IPS-18a (cell line): Measurements from ENCODE around the gene FSTL4.

Source experiments
- H3K27ac ChIP-seq: one replicate; pipeline ENCODE4 v1.5.1; 2013; ENCODE audit warnings: low read length
- H3K27me3 ChIP-seq: one replicate; pipeline ENCODE4 v1.6.1; 2013; ENCODE audit warnings: mild to moderate bottlenecking, low read length; ENCODE audit not compliant: control insufficient read depth, insufficient read depth
- H3K36me3 ChIP-seq: one replicate; pipeline ENCODE4 v1.6.1; 2013; ENCODE audit warnings: low read depth, low read length; ENCODE audit not compliant: control insufficient read depth
- H3K4me1 ChIP-seq: one replicate; pipeline ENCODE4 v1.6.1; 2013; ENCODE audit warnings: low read depth, low read length; ENCODE audit not compliant: control insufficient read depth
- H3K4me3 ChIP-seq: one replicate; pipeline ENCODE4 v1.5.1; 2013; ENCODE audit warnings: low read length
- H3K9ac ChIP-seq: one replicate; pipeline ENCODE4 v1.6.1; 2013; ENCODE audit warnings: mild to moderate bottlenecking, low read length, moderate library complexity
- H3K9me3 ChIP-seq: one replicate; pipeline ENCODE4 v1.6.1; 2013; ENCODE audit warnings: low read depth, low read length; ENCODE audit not compliant: control insufficient read depth

FSTL4 gene

GRCh38 chr5:133639850-133640528, 27.6 kb upstream of the FSTL4 start:
- H3K9me3 ChIP-seq, result no peaks in the 10 kb centered on the region
- no peaks in the 10 kb centered on the region for H3K4me1 ChIP-seq
- no peak overlapping the region for H3K27ac ChIP-seq
- no peaks in the 10 kb centered on the region for H3K27me3 ChIP-seq
- no peak overlapping the region for H3K4me3 ChIP-seq
- H3K9ac ChIP-seq, result no peak overlapping the region
- no peaks in the 10 kb centered on the region for H3K36me3 ChIP-seq

GRCh38 chr5:133638436-133638835, 26.1 kb upstream of the FSTL4 start:
- H3K4me3 ChIP-seq, result no peak overlapping the region
- no peaks in the 10 kb centered on the region for H3K27me3 ChIP-seq
- no peaks in the 10 kb centered on the region for H3K36me3 ChIP-seq
- no peaks in the 10 kb centered on the region for H3K9me3 ChIP-seq
- no peak overlapping the region for H3K9ac ChIP-seq
- no peaks in the 10 kb centered on the region for H3K4me1 ChIP-seq
- H3K27ac ChIP-seq, result no peak overlapping the region

- Histone ChIP-seq H3K4me1 (no peaks in the 10 kb centered on the region), H3K4me3 (no peak overlapping the region), H3K27ac (no peak overlapping the region), H3K27me3 (no peaks in the 10 kb centered on the region), H3K9me3 (no peaks in the 10 kb centered on the region), H3K9ac (no peak overlapping the region), H3K36me3 (no peaks in the 10 kb centered on the region)
These were observed 24.9 kb upstream of the FSTL4 start for GRCh38 chr5:133637206-133637605.

- H3K36me3 ChIP-seq, result no peaks in the 10 kb centered on the region
- no peaks in the 10 kb centered on the region for H3K27me3 ChIP-seq
- H3K9ac ChIP-seq, result no peak overlapping the region
- H3K9me3 ChIP-seq, result no peaks in the 10 kb centered on the region
- H3K4me3 ChIP-seq, result no peak overlapping the region
- no peak overlapping the region for H3K27ac ChIP-seq
- no peaks in the 10 kb centered on the region for H3K4me1 ChIP-seq
These were observed 22.7 kb upstream of the FSTL4 start for GRCh38 chr5:133635051-133635450.

GRCh38 chr5:133627180-133627579, 14.8 kb upstream of the FSTL4 start:
- Histone ChIP-seq H3K27ac (no peak overlapping the region), H3K9ac (no peak overlapping the region), H3K4me1 (no peaks in the 10 kb centered on the region), H3K36me3 (no peaks in the 10 kb centered on the region), H3K9me3 (no peaks in the 10 kb centered on the region), H3K4me3 (no peak overlapping the region), H3K27me3 (no peaks in the 10 kb centered on the region)

GRCh38 chr5:133624316-133624715, 12.0 kb upstream of the FSTL4 start:
- H3K9me3 ChIP-seq, result no peaks in the 10 kb centered on the region
- H3K4me3 ChIP-seq, result no peak overlapping the region
- H3K36me3 ChIP-seq, result no peaks in the 10 kb centered on the region
- H3K4me1 ChIP-seq, result no peaks in the 10 kb centered on the region
- H3K9ac ChIP-seq, result no peak overlapping the region
- no peak overlapping the region for H3K27ac ChIP-seq
- no peaks in the 10 kb centered on the region for H3K27me3 ChIP-seq

- H3K4me1 ChIP-seq, result no peaks in the 10 kb centered on the region
- H3K9me3 ChIP-seq, result no peaks in the 10 kb centered on the region
- no peaks in the 10 kb centered on the region for H3K36me3 ChIP-seq
- H3K27ac ChIP-seq, result no peak overlapping the region
- no peak overlapping the region for H3K9ac ChIP-seq
- H3K4me3 ChIP-seq, result no peak overlapping the region
- H3K27me3 ChIP-seq, result peaks cover 26% of the 10 kb centered on the region
These were observed 5.8 kb upstream of the FSTL4 start for GRCh38 chr5:133618141-133618540.

GRCh38 chr5:133613743-133614142, 1.4 kb upstream of the FSTL4 start:
- Histone ChIP-seq H3K9me3 (no peaks in the 10 kb centered on the region), H3K4me3 (no peak overlapping the region), H3K4me1 (peaks cover 8% of the 10 kb centered on the region), H3K36me3 (no peaks in the 10 kb centered on the region), H3K9ac (no peak overlapping the region), H3K27me3 (peaks cover 66% of the 10 kb centered on the region), H3K27ac (no peak overlapping the region)

GRCh38 chr5:133613184-133613583, 843 bp upstream of the FSTL4 start:
- H3K4me1 ChIP-seq, result peaks cover 8% of the 10 kb centered on the region
- H3K27me3 ChIP-seq, result peaks cover 70% of the 10 kb centered on the region

GRCh38 chr5:133611357-133612248, 738 bp downstream of the FSTL4 start:
- H3K27me3 ChIP-seq, result peaks cover 70% of the 10 kb centered on the region
- no peak overlapping the region for H3K9ac ChIP-seq
- H3K4me3 ChIP-seq, result peak overlapping the region; percentile 59
- no peaks in the 10 kb centered on the region for H3K36me3 ChIP-seq
- no peaks in the 10 kb centered on the region for H3K9me3 ChIP-seq
- no peak overlapping the region for H3K27ac ChIP-seq
- H3K4me1 ChIP-seq, result peaks cover 8% of the 10 kb centered on the region

More at GRCh38 chr5:133613184-133613583, 843 bp upstream of the FSTL4 start:
- Histone ChIP-seq H3K27ac (no peak overlapping the region), H3K4me3 (no peak overlapping the region), H3K36me3 (no peaks in the 10 kb centered on the region), H3K9me3 (no peaks in the 10 kb centered on the region), H3K9ac (no peak overlapping the region)

GRCh38 chr5:133610489-133611356, 1.6 kb downstream of the FSTL4 start:
- Histone ChIP-seq H3K27me3 (peaks cover 70% of the 10 kb centered on the region), H3K4me3 (peak overlapping the region; percentile 59), H3K9ac (no peak overlapping the region), H3K9me3 (no peaks in the 10 kb centered on the region), H3K4me1 (peaks cover 8% of the 10 kb centered on the region), H3K36me3 (no peaks in the 10 kb centered on the region), H3K27ac (no peak overlapping the region)
